ENCODE results near the gene TFF3.

GRCh38 chr21:42313501-42313969 lies 1.7 kb downstream of the TFF3 start:
- no peak for TF ChIP-seq ZNF384 (IDR thresholded peaks at IDR 0.05)
- no peak for TF ChIP-seq HDGF (IDR thresholded peaks at IDR 0.05; ENCODE audit: borderline replicate concordance)
- no peak for TF ChIP-seq SP1 (IDR thresholded peaks at IDR 0.05)
- TF ChIP-seq ELF4 (IDR thresholded peaks at IDR 0.05): no peak
- TF ChIP-seq L3MBTL2 (conservative IDR thresholded peaks at IDR 0.05): no peak
- TF ChIP-seq SUZ12 (IDR thresholded peaks at IDR 0.05): no peak
- TF ChIP-seq CTBP1 (IDR thresholded peaks at IDR 0.05; ENCODE audit: borderline replicate concordance): no peak
- no peak for TF ChIP-seq FOXM1 (IDR thresholded peaks at IDR 0.05; ENCODE audit: borderline replicate concordance)
- no peak for TF ChIP-seq NFRKB (IDR thresholded peaks at IDR 0.05)
- TF ChIP-seq TARDBP (IDR thresholded peaks at IDR 0.05): no peak
- no peak for TF ChIP-seq PKNOX1 (IDR thresholded peaks at IDR 0.05)
- no peak for TF ChIP-seq BHLHE40 (IDR thresholded peaks at IDR 0.05; ENCODE audit: borderline replicate concordance)
- no peak for TF ChIP-seq FOXK2 (IDR thresholded peaks at IDR 0.05)
- TF ChIP-seq LEF1 (IDR thresholded peaks at IDR 0.05; ENCODE audit: borderline replicate concordance): no peak

All from HEK293T (cell line).